TTC549 (cell line): ENCODE results near the gene MAP1LC3B2.

Experiments
- FAIRE-seq: peaks from 2 replicates; lab custom pipeline; 2012; peaks lifted over from hg19 to GRCh38; lab: Jason Lieb, UNC

The MAP1LC3B2 gene

GRCh38 chr12:116615141-116615861, 56.1 kb downstream of the MAP1LC3B2 start:
- FAIRE-seq = no peak

GRCh38 chr12:116616536-116617248, 57.5 kb downstream of the MAP1LC3B2 start:
- FAIRE-seq = no peak

GRCh38 chr12:116619246-116619645, 60.1 kb downstream of the MAP1LC3B2 start:
- no peak for FAIRE-seq

GRCh38 chr12:116620124-116620491, 60.9 kb downstream of the MAP1LC3B2 start:
- no peak for FAIRE-seq

- FAIRE-seq = no peak
These were observed 61.5 kb downstream of the MAP1LC3B2 start for GRCh38 chr12:116620492-116621191.

GRCh38 chr12:116621194-116621593, 62.0 kb downstream of the MAP1LC3B2 start:
- FAIRE-seq = no peak

- FAIRE-seq = no peak
These were observed 65.3 kb downstream of the MAP1LC3B2 start for GRCh38 chr12:116624516-116624915.

GRCh38 chr12:116626153-116626552, 67.0 kb downstream of the MAP1LC3B2 start:
- FAIRE-seq = no peak
